PC-3 (cell line): ENCODE results near the gene FBLIM1. TPM values are rescaled to one million over a fixed set of nuclear protein-coding genes. Genes with fewer than 3 reads are reported as not detected.

Source experiments
- ATAC-seq: fragments of 200-7000 bp; cut with Tn5 transposase; 2 replicates; pipeline ENCODE4 v1.9.1; 2020; ENCODE audit warnings: mild to moderate bottlenecking, moderate library complexity
- BruUV-seq: library from RNA; stranded (reverse); fragments of 400-500 nt; replicated peaks from 2 replicates; lab custom pipeline; 2021; lab: Mats Ljungman, UMichigan
- CTCF ChIA-PET: fragments of 300-600 bp; sonication (Branson Sonifier 250); formaldehyde crosslinking; loops from one replicate; lab custom pipeline; 2022; ENCODE audit warnings: antibody characterized with exemption; lab: Charles Lee
- POLR2A ChIA-PET: fragments of 300-600 bp; sonication (Branson Sonifier 250); formaldehyde crosslinking; loops from one replicate; lab custom pipeline; 2022; ENCODE audit warnings: antibody characterized with exemption; ENCODE audit not compliant: unreplicated experiment; lab: Charles Lee
- DNase-seq: peaks from one replicate; pipeline ENCODE4 v3.0.0-alpha.2; 2015
- H2AFZ ChIP-seq: fragments of 300-600 bp; sonication (generic); 2 replicates; pipeline ENCODE4 v1.6.0; 2016; ENCODE audit warnings: antibody characterized with exemption, low read length
- H3F3A ChIP-seq: fragments of 300-600 bp; sonication (generic); one replicate; pipeline ENCODE4 v1.6.0; 2017; ENCODE audit warnings: antibody characterized with exemption, low read length, control low read depth, mild to moderate bottlenecking; ENCODE audit not compliant: unreplicated experiment
- H3K27ac ChIP-seq: fragments of 300-600 bp; sonication (generic); 2 replicates; pipeline ENCODE4 v1.5.1; 2016; ENCODE audit warnings: mild to moderate bottlenecking, low read length
- H3K27me3 ChIP-seq: fragments of 300-600 bp; sonication (generic); 2 replicates; pipeline ENCODE4 v1.6.1; 2016; ENCODE audit warnings: low read length, mixed read lengths
- H3K36me3 ChIP-seq: fragments of 300-600 bp; sonication (generic); 2 replicates; pipeline ENCODE4 v1.6.1; 2016; ENCODE audit warnings: low read depth, mixed run types, low read length, mixed read lengths
- H3K4me1 ChIP-seq: fragments of 300-600 bp; sonication (generic); 2 replicates; pipeline ENCODE4 v1.5.1; 2016; ENCODE audit warnings: low read length; ENCODE audit not compliant: insufficient read depth
- H3K4me2 ChIP-seq: fragments of 300-600 bp; sonication (generic); 2 replicates; pipeline ENCODE4 v1.6.0; 2016; ENCODE audit warnings: low read length
- H3K4me3 ChIP-seq: fragments of 300-600 bp; sonication (generic); 2 replicates; pipeline ENCODE4 v1.5.1; 2016; ENCODE audit warnings: mild to moderate bottlenecking, low read length, mixed read lengths
- H3K79me2 ChIP-seq: fragments of 300-600 bp; sonication (generic); 2 replicates; pipeline ENCODE4 v1.6.1; 2017; ENCODE audit warnings: low read length, mixed read lengths
- H3K9ac ChIP-seq: fragments of 300-600 bp; sonication (generic); 2 replicates; pipeline ENCODE4 v1.6.0; 2016; ENCODE audit warnings: mild to moderate bottlenecking, low read length
- H3K9me2 ChIP-seq: fragments of 300-600 bp; sonication (generic); replicated peaks from 2 replicates; pipeline ENCODE4 v1.6.1; 2016; ENCODE audit warnings: mixed run types, low read length, mixed read lengths
- H3K9me3 ChIP-seq: fragments of 300-600 bp; sonication (generic); 2 replicates; pipeline ENCODE4 v1.6.1; 2016; ENCODE audit warnings: low read length, mixed read lengths
- H4K20me1 ChIP-seq: fragments of 300-600 bp; sonication (generic); 2 replicates; pipeline ENCODE4 v1.6.1; 2016; ENCODE audit warnings: low read length, mixed read lengths
- EZH2 ChIP-seq: fragments of 300-600 bp; sonication (generic); IDR thresholded peaks from one replicate; pipeline ENCODE4 v1.6.1; 2017; ENCODE audit warnings: antibody characterized with exemption, mild to moderate bottlenecking, low read length; ENCODE audit not compliant: unreplicated experiment
- EZH2phosphoT487 ChIP-seq: fragments of 300-600 bp; sonication (generic); IDR thresholded peaks from 2 replicates; pipeline ENCODE4 v1.6.1; 2018; ENCODE audit warnings: mild to moderate bottlenecking, antibody characterized with exemption, low read length, borderline replicate concordance
- intact Hi-C: fragments of 100-400 bp; cut with micrococcal nuclease; formaldehyde crosslinking; loops from 2 replicates; pipeline ENCODE4 v1.9.0; 2023
- total RNA-seq: library from RNA; depleted of rRNA; stranded (reverse); fragments of >200 nt; gene quantifications from 2 replicates; pipeline ENCODE4 v1.2.3, GENCODE V29; 2014
- TF ChIP-seq, protein P1 (sequence below): fragments of 300-600 bp; sonication (generic); conservative IDR thresholded peaks from 2 replicates; pipeline ENCODE4 v1.5.1; 2017; ENCODE audit warnings: antibody characterized with exemption, low read depth, mild to moderate bottlenecking, low read length

The FBLIM1 gene
- total RNA-seq, 1 experiment from 2014 or later: 74.1 TPM

GRCh38 chr1:15722411-15722810, 36.2 kb upstream of the FBLIM1 start:
- TF ChIP-seq, protein P1, sequence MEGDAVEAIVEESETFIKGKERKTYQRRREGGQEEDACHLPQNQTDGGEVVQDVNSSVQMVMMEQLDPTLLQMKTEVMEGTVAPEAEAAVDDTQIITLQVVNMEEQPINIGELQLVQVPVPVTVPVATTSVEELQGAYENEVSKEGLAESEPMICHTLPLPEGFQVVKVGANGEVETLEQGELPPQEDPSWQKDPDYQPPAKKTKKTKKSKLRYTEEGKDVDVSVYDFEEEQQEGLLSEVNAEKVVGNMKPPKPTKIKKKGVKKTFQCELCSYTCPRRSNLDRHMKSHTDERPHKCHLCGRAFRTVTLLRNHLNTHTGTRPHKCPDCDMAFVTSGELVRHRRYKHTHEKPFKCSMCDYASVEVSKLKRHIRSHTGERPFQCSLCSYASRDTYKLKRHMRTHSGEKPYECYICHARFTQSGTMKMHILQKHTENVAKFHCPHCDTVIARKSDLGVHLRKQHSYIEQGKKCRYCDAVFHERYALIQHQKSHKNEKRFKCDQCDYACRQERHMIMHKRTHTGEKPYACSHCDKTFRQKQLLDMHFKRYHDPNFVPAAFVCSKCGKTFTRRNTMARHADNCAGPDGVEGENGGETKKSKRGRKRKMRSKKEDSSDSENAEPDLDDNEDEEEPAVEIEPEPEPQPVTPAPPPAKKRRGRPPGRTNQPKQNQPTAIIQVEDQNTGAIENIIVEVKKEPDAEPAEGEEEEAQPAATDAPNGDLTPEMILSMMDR: no peak
- TF ChIP-seq EZH2phosphoT487 (no peak), EZH2 (no peak)
- no peak overlapping the region for H3K4me3 ChIP-seq
- H2AFZ ChIP-seq: no peak overlapping the region
- no peaks in the 10 kb centered on the region for H3F3A ChIP-seq
- H3K27ac ChIP-seq: no peak overlapping the region
- peaks cover 3% of the 10 kb centered on the region; the same call in 1 of the 2 replicates for H3K36me3 ChIP-seq
- BruUV-seq: no TSS peak
- ChIA-PET POLR2A (no interaction called here), CTCF (no interaction called here)
- no peaks in the 10 kb centered on the region for H3K4me1 ChIP-seq
- DNase-seq (no peak), ATAC-seq (no peak)
- no peak overlapping the region for H3K9ac ChIP-seq
- no peaks in the 10 kb centered on the region for H3K27me3 ChIP-seq
- H3K9me3 ChIP-seq: no peaks in the 10 kb centered on the region
- H4K20me1 ChIP-seq: no peaks in the 10 kb centered on the region
- no peaks in the 10 kb centered on the region for H3K79me2 ChIP-seq
- H3K4me2 ChIP-seq: no peak overlapping the region
- intact Hi-C loops: no loop called here
- H3K9me2 ChIP-seq: no peaks in the 10 kb centered on the region

DNA sequence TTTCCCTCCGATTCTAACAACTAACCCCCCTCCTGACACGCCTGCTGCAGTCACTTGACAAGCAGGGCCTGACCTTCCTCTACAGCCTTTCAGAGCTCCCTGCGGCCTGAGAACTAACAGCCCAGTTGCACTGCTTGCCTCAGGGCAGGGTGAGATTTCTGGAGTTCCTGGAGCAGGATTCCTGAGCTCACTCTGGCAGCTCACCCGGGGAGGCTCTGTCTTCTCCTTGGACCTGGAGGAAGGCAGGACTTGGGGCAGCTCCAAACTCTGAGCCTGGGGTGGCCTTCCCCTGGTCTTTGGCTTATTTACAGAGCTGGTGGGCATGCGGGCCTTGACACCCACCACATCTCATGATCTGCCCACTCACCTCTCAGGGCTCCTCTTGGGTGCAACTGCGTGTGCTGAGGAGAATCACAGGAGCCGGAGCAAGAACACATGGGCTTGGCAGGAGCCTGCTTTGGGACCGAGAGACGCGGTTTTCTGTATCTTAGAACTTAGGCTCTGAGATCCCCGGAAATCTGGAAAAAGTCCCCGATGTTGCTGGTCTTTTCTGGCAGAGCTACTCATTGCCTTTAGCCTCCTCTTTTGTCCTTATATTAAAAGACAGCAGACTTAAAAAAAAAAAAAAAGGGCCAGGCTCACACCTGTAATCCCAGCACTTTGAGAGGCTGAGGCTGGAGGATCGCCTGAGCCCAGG, 35.6 kb upstream of the FBLIM1 start:
- no peak overlapping the region for H3K4me2 ChIP-seq
- H3K4me1 ChIP-seq: no peaks in the 10 kb centered on the region
- no peaks in the 10 kb centered on the region for H3F3A ChIP-seq
- no peaks in the 10 kb centered on the region for H3K27me3 ChIP-seq
- no peak for ATAC-seq
- H3K9me2 ChIP-seq: no peaks in the 10 kb centered on the region
- DNase-seq: no peak
- no peaks in the 10 kb centered on the region for H4K20me1 ChIP-seq
- no peaks in the 10 kb centered on the region for H3K79me2 ChIP-seq
- H2AFZ ChIP-seq: no peak overlapping the region
- no peaks in the 10 kb centered on the region for H3K9me3 ChIP-seq
- intact Hi-C loops: no loop called here
- CTCF ChIA-PET: no interaction called here
- peaks cover 3% of the 10 kb centered on the region; the same call in 1 of the 2 replicates for H3K36me3 ChIP-seq
- no peak overlapping the region for H3K27ac ChIP-seq
- H3K4me3 ChIP-seq: no peak overlapping the region
- POLR2A ChIA-PET: no interaction called here
- TF ChIP-seq, protein P1: no peak
- TF ChIP-seq EZH2: no peak
- TF ChIP-seq EZH2phosphoT487: no peak
- BruUV-seq: no TSS peak
- H3K9ac ChIP-seq: no peak overlapping the region

DNA sequence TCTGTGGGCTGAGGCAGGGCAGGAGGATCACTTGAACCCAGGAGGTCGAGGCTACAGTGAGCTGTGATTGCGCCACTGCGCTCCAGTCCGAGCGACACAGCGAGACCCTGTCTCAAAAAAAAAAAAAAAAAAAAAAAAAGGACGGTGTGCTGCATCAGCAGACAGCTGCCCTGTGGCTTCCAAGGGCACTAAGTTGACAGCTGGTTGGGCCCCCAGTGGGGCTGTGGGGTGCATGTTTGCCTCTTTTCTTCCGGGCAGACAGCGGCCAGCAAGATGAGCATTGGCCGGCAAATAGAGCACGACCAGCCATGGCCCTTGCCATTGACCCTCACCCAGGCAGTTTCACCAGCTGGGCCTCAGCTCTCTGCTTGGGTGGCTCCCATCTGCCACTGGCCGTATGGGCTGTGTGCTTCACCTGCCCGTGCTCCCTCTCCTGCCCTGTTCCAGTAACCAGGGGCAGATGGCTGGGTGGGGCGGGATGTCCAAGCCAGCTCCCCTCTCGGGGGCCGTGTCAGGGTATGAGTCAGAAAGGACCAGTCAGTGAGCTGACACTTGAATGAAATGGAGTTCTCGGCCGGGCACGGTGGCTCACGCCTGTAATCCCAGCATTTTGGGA, 34.9 kb upstream of the FBLIM1 start:
- intact Hi-C loops: no loop called here
- H3K4me3 ChIP-seq: no peak overlapping the region
- no TSS peak for BruUV-seq
- no peak overlapping the region for H3K9ac ChIP-seq
- H4K20me1 ChIP-seq: no peaks in the 10 kb centered on the region
- ATAC-seq: no peak
- TF ChIP-seq, protein P1: no peak
- H3K27me3 ChIP-seq: no peaks in the 10 kb centered on the region
- H3K4me1 ChIP-seq: no peaks in the 10 kb centered on the region
- no peak for DNase-seq
- no peaks in the 10 kb centered on the region for H3K9me3 ChIP-seq
- no peak overlapping the region for H3K4me2 ChIP-seq
- H3K27ac ChIP-seq: no peak overlapping the region
- H3K9me2 ChIP-seq: no peaks in the 10 kb centered on the region
- peaks cover 3% of the 10 kb centered on the region; the same call in 1 of the 2 replicates for H3K36me3 ChIP-seq
- ChIA-PET POLR2A (no interaction called here), CTCF (no interaction called here)
- no peak overlapping the region for H2AFZ ChIP-seq
- no peaks in the 10 kb centered on the region for H3F3A ChIP-seq
- H3K79me2 ChIP-seq: no peaks in the 10 kb centered on the region
